22Rv1 (cell line): ENCODE measurements around the gene INTS11.

Source experiments
- CTCF ChIP-seq: fragments of 450-650 bp; IDR thresholded peaks from 2 replicates; pipeline ENCODE4 v1.5.1; 2017; ENCODE audit warnings: mild to moderate bottlenecking
- ZFX ChIP-seq: fragments of 450-650 bp; IDR thresholded peaks from 2 replicates; pipeline ENCODE4 v1.6.1; 2017; ENCODE audit warnings: antibody characterized with exemption, borderline replicate concordance

DNA sequence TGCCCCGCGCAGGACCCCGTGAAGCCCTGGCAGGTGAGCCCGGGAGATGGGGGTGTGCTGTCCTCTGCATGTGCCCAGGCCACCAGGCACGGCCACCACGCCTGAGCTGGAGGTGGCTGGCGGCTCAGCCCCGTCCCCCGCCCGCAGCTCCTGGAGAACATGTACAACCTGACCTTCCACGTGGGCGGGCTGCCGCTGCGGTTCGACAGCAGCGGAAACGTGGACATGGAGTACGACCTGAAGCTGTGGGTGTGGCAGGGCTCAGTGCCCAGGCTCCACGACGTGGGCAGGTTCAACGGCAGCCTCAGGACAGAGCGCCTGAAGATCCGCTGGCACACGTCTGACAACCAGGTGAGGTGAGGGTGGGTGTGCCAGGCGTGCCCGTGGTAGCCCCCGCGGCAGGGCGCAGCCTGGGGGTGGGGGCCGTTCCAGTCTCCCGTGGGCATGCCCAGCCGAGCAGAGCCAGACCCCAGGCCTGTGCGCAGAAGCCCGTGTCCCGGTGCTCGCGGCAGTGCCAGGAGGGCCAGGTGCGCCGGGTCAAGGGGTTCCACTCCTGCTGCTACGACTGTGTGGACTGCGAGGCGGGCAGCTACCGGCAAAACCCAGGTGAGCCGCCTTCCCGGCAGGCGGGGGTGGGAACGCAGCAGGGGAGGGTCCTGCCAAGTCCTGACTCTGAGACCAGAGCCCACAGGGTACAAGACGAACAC, 8.5 kb upstream of the INTS11 start:
- no peak for TF ChIP-seq CTCF
- TF ChIP-seq ZFX: no peak
